ENCODE results near the gene CACNB1.
"Not testable (repeated sequence)": the region's sequence is repeated elsewhere in the genome, so short reads cannot be mapped to it uniquely, and the experiment has no call there.

Gene CACNB1

GRCh38 chr17:39174920-39175694 lies 22.4 kb downstream of the CACNB1 start:
- peak; percentile 80 for DNase-seq (ENCODE audit: low spot score)

DNA sequence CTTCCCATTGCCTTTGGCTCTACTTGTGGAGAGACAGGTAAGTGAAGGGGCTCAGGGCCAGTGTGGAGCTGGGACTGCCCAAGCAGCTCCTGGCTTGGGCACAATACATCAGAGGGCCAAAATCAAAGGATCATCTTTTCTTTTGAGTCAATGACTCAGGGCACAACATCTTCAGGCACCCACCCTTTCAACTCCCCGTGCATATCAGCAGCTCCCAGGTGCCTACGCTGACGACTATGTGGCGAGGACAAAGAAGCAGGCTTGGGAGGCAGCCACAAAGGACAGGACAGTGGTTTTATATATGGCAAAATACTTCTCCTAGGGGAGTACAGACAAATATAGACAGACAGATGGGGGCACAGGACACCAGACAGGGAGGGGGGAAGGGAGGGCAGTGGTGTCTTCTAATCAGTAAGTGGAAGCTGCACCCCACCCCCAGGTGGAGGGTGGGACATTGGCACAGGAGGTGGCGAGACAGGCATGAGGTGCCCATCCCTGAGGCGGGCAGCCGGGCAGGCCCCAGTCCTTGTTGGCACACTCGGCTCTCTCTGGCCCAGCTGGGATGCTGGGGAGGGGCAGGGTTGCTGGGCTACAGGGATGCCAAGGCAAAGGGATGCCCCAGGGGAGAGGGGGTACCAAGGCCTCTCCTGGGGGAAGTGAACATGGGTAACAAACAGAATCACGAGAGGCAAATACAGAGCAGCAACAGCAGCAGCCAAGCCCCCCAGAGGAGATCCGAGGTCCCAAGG lies 23.8 kb downstream of the CACNB1 start:
- DNase-seq (ENCODE audit: low spot score), result no peak

DNA sequence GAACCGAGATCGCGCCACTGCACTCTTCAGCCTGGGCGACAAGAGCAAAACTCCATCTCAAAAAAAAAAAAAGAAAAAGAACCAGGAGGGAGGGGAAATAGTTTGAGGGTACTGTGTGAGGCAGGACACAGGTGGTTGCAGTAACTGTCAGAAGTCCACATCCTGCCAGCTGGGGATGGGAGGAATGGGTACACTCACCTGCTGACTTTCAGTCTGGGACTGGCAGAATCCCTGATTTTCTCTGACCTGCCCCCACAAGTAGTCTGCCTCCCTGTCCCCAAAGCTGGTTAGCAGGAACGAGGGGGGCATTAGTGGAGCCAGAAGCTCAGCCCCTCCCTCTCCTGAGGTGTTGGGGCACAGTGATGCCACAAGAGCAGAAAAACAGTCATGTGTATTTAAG lies 24.4 kb downstream of the CACNB1 start:
- no peak for DNase-seq (ENCODE audit: low spot score)

DNA sequence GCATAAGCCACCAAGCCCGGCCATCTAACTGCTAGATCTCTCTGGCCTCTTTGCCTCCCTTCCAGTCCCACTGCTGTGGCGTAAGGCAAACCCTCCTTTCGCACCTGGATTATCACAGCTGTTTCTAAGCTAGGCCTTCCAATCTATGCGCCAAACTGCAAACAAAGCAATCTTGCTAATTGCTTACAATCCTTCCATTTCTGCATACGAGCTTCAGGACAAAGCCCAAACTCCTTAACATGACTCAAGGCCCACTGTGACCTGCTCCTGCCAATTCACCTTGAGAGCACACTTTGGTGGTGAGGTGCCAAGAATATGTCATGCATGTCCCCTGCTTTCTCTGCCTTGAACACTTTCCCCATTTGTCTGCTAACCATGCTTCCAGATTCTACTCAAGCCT lies 25.5 kb downstream of the CACNB1 start:
- DNase-seq (ENCODE audit: low spot score), result no peak

DNA sequence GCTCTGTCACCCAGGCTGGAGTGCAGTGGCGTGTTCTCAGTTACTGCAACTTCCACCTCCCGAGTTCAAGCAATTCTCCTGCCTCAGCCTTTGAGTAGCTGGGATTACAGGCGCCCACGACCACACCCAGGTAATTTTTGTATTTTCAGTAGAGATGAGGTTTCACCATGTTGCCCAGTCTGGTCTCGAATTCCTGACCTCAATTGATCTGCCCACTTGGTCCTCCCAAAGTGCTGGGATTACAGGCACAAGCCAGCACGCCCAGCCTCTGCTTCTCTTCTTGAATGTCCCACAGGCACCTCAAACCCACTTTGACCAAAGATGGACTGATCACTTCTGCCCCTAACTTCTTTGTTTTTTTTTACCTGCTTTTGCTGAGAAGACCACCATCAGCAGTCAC lies 26.9 kb downstream of the CACNB1 start:
- DNase-seq (ENCODE audit: low spot score), result no peak

- no peak for DNase-seq (ENCODE audit: low spot score)
Observed at GRCh38 chr17:39170109-39170508, 27.4 kb downstream of the CACNB1 start.

DNA sequence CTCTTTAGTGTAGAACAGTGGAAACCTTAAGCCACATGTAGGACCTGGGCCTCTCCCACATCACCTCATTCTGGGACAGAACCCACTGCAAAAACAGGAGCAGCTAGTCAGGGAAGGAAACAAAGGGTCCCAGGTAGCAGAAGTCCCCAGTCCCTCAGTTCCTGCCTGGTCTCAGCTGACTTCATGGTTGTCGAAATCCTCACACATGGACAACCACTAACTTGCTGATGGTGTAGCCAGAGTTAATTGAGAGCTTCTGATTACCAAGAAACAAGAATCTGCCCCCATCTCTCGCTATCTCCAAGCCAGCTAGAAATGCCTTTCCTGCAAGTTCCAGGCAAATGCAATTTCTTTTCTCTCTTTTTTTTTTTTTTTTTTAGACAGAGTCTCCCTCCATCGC lies 28.0 kb downstream of the CACNB1 start:
- no peak for DNase-seq (ENCODE audit: low spot score)

DNA sequence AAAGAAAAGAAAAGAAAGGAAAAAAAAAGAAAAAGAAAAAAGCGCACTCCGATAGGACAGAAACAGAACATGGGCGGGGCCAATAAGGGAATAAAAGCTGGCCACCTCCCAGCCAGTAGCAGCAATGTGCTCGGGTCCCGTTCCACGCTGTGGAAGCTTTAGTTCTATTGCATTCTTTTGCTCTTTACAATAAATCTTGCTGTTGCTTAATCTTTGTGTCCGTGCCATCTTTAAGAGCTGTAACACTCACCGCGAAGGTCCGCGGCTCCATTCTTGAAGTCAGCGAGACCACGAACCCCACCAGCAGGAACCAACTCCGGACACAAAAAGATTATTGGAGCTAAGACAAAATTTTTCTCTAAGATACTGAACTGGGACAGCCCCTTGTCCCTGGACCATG lies 28.4 kb downstream of the CACNB1 start:
- DNase-seq (ENCODE audit: low spot score), result no peak

DNA sequence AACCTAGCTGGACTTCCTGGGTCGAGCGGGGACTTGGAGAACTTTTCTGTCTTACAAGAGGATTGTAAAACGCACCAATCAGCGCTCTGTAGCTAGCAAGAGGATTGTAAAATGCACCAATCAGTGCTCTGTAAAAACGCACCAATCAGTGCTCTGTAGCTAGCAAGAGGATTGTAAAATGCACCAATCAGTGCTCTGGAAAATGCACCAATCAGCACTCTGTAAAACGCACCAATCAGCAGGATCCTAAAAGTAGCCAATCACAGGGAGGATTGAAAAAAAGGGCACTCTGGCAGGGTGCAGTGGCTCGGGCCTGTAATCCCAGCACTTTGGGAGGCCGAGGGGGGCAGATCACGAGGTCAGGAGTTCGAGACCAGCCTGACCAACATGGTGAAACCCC lies 29.0 kb downstream of the CACNB1 start:
- DNase-seq (ENCODE audit: low spot score), result not testable (repeated sequence)

- no peak for DNase-seq (ENCODE audit: low spot score)
Observed at GRCh38 chr17:39167476-39167875, 30.0 kb downstream of the CACNB1 start.

DNA sequence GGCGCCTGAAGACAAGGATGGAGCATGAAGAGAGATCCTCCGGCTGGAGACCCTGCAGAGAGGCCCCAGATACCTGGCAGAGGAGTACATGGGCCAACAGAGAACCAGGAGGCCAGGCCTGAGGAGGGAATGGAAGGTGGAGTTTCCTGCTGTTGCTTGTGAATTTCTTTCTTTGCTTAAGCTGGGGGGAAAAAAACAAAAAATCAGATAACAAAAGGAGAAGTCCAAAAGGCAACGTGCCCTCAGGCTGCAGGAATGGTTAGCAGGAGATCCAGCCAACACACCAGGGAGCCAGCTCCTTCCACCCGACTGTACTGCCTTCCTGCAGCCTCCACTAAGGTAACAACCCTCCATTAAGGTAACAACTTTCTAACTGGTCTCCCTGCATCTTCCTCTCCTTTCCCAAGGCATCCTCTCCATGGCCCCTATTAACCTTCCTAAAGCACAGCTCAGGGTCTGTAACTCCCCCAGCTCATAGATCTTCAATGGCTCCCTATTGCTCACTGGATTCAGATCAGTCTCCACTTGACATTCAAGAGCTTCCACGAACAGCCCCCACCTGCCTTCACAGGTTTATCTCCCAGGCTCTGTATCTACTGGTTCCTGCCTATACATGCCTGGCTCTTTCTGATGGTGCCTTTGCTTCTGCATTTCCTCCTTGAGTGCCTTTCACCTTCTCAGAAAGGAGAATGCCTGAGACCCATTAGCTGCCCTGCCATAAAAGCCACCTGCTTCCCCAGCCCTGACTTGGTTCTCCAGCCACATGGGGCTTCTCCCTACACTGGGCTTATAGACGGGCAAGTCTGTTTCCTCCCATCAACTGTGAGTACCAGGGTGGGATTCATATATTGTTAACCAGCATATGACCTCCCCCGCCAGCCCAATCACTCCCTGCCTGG lies 30.8 kb downstream of the CACNB1 start:
- DNase-seq (ENCODE audit: low spot score), result no peak

DNA sequence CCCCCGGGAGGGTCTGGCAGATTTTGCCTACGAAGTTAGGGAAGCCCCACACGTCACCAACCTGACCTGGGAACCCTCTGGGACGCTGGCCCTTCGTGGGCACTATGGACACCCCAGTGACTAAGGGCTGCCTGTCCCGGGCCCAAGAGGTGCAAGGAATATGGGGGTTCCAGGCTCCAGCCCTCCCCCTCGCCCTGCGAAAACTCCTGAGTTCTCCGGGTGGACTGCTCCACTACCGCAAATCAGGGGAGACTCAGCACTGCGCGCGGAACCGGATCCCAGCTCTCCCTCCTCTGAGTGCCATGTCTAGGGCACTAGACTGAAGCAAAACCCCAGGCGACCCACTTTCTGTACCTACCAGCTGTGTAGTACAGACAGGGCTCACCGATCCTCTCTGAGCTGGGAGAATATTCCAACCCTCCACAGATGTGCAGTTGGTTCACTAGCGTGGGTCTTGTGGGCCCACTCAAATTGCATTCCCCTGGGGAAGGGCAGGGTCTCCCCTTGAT lies 31.6 kb downstream of the CACNB1 start, which contains the start of gene ARL5C:
ARL5C (minus strand) TSS at position 321 of the 509 bp plus-strand sequence. CDS start 401 bp downstream, outside the sequence.
- DNase-seq (ENCODE audit: low spot score), result no peak

DNA sequence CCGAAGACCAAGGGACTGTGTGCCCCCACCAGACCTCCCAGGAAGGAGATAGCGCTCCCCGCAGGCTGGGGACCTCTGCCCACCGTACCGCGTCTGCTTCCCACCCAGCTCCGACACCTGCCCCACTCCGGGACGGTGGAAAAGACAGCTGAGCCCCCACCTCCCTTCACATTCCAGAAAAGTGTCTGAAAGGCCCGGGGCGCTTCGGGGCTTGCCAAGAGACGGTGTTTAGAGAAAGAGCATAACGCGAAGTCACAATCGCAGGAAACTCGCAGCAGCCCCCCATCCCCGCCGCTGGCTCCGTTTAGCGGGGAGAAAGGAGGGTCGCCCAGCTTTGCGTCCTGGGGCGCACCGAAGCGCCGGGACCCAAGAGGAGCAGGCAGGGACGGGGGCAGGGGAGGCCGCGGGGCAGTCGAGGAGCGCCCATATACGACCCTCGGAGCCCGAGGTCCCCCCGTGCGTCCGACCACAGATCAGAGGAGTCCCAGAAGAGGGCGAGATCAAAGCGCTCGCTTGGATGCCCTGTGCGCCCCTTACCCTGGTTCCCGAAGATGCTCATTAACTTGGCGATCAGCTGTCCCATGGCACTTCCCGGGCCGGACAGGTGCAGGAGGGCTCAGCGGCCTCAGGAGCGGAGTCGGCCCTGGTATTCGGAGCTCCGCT lies 32.2 kb downstream of the CACNB1 start:
- DNase-seq (ENCODE audit: low spot score), result no peak

DNA sequence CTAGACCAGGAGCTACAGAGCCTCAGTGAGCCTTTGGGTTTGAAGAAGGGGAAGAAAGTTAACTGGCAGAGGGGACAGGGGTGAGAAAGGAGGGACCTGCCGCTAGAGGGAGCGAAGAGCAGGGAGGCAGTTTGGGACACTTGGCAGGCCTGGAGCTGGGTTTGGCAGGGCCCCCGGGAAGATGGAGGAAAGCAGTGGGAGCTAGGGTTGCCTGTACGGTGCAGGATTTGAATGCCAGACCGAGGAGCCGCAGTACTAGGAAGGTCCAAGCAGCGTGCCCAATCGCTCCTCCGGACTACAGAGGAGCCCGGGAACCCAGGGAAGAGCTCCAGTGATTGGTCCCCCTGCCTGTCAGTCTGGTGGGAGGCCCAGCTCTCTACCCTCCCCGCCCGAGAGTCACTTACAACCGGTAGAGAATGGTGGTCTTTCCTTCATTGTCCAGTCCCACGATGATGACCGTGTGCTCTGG lies 32.8 kb downstream of the CACNB1 start:
- DNase-seq (ENCODE audit: low spot score), result peak; percentile 93

GRCh38 chr17:39161962-39162361 lies 35.5 kb downstream of the CACNB1 start:
- no peak for DNase-seq (ENCODE audit: low spot score)

DNA sequence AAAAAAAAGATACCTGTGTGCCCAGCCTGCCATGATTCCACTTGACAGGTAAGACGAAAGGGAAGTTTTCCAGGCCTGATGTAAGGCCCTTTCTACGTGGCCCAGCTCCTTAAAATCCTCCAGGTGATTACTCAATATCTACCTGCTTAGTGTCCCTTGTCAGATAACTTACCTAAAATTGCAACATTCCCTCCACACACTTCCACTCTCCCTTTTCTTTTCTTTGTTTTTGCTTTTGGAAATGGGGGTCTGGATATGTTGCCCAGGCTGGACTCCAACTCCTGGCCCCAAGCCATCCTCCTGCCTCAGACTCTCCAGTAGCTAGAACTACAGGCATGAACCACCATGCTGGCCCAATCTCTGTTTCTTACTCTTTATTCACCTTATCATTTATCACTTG lies 38.8 kb downstream of the CACNB1 start:
- no peak for DNase-seq (ENCODE audit: low spot score)

DNA sequence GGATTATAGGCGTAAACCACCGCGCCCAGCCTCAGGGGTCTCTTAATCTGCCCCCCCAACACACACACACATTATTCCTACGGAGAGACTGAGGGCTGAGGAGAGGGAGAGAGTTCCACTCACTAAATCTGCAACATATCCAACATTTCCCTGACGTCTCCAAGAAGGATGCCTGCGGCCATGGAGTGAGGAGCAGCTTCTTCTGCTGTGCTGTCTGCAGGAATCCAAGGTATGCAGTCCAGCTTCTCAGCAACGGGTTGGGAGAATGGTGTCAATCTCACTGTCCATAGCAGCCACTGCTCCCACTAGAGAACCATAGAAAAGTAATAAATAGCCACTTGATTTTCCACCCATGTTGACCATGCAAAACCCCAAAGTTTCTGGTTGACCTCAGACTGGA lies 41.0 kb downstream of the CACNB1 start:
- no peak for DNase-seq (ENCODE audit: low spot score)

GRCh38 chr17:39155654-39156053 lies 41.8 kb downstream of the CACNB1 start:
- DNase-seq (ENCODE audit: low spot score), result no peak

- peak; percentile 81 for DNase-seq (ENCODE audit: low spot score)
Observed at GRCh38 chr17:39153599-39154051, 43.8 kb downstream of the CACNB1 start.

DNA sequence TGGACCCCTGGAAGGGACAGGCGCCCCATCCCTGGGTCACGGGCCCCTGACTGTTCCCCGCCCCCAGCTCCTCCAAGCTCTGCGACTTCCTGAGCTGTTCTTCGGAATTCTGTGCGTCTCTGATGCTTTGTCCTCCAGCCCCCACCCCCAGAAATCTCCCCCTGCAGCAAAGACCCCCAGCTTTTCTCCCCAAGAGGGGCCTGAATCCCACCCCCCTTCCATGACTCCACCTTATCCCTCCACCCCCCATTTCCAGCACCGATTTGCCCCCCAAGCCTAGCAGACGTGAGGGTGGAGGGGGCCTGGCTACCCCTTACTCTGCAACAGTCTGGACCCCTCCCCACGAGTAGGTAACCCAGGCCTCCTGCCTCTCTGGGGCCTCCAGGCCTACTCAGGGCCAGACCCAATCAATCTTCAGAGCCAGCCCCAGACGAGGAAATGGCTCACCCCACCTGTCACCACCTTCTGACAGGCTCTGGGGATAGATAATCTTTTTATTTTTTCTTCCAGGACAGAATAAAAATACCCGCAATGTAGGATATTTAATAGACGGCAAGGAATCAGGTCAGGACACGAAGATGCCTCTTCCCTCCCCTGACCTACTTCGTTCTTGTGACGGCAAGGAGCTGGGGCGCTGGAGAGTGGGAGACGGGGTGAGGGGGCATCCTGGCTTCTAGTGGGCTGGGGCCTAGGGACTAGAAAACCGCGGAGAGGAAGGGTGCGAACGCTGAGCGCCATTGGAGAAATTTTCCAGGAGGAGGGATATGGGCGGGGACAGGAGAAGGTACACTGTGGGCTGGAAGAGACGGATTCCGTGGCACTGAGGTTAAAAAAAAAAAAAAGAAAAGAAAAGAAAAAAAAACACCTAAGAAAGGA lies 45.3 kb downstream of the CACNB1 start:
- DNase-seq (ENCODE audit: low spot score), result no peak

Data from AG20443 (cell line).